Activated naive CD8-positive, alpha-beta T cell treated with anti-CD3 and anti-CD28 coated beads, Interleukin-2, amount 50 U/mL, for 24 hours (primary cell): ENCODE results near the gene GAD1.
A peak's percentile ranks its signal among the peaks of the same experiment; 100 is the strongest.

Experiments
- ATAC-seq: fragments of 150-1000 bp; cut with Tn5 transposase; one replicate; pipeline ENCODE4 v1.10.0; 2021
- DNase-seq: peaks from one replicate; pipeline ENCODE4 v3.0.0; 2021
- H3K27ac Mint-ChIP-seq: one replicate; pipeline ENCODE4 v1.8.0; 2021; ENCODE audit warnings: mild to moderate bottlenecking, mixed read lengths
- H3K27me3 Mint-ChIP-seq: one replicate; pipeline ENCODE4 v1.8.0; 2021; ENCODE audit warnings: mixed read lengths
- H3K36me3 Mint-ChIP-seq: one replicate; pipeline ENCODE4 v1.8.0; 2021; ENCODE audit warnings: low read depth, mixed read lengths
- H3K4me1 Mint-ChIP-seq: one replicate; pipeline ENCODE4 v1.8.0; 2021; ENCODE audit warnings: mixed read lengths
- H3K4me3 Mint-ChIP-seq: one replicate; pipeline ENCODE4 v1.8.0; 2021; ENCODE audit warnings: mild to moderate bottlenecking, moderate library complexity, mixed read lengths
- H3K9me3 Mint-ChIP-seq: one replicate; pipeline ENCODE4 v1.8.0; 2021; ENCODE audit warnings: mixed read lengths

Gene GAD1

DNA sequence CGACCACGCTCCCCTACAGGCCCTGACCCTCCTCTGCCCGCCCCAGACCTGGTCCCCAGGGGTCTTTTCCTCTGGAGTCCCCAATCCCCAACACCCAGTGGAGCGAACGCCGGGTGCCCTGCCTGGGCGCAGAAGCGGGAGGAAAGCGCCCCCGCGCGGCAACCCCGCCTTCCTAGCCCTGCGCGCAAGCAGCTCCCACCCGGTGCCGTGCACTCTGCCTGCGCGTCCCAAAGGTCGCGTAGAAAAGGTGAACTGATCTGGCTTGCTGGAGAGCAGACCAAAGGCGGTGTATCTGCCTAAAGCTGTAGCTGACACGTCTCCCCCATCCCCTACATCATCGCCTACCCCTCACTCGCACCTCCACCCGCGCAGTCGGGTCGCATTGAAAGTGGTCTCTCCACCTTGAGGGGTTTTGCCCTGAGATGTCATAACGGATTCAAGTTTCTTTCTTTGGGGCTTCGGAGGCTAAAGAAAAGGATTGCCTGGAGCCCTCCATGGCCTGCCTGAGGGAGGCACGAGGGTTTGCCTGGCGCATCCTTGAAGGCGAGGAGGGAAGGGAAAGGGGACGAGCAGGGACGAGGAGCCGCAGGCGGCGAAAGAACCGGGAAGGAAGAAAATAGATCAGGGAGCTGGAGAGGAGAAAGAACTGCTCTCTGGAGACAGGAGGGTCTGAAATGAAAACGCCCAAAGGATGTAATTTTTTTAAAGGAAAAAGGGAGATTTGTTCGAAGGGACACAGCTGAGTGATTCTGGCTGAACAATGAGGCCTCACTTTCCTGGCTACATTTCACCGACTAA is 5.8 kb downstream of the GAD1 start:
- Mint-ChIP-seq H3K9me3 (no peaks in the 10 kb centered on the region), H3K4me3 (peak overlapping the region; percentile 42), H3K27me3 (peaks cover 85% of the 10 kb centered on the region), H3K27ac (no peak overlapping the region), H3K4me1 (peaks cover 36% of the 10 kb centered on the region), H3K36me3 (peaks cover 2% of the 10 kb centered on the region)
- DNase-seq: peak; percentile 65
- peak; percentile 67 for ATAC-seq

GRCh38 chr2:170823088-170823897 is 6.6 kb downstream of the GAD1 start:
- peaks cover 79% of the 10 kb centered on the region for H3K27me3 Mint-ChIP-seq
- peak; percentile 12 for ATAC-seq
- no peak for DNase-seq
- peaks cover 2% of the 10 kb centered on the region for H3K36me3 Mint-ChIP-seq
- H3K4me1 Mint-ChIP-seq: peaks cover 31% of the 10 kb centered on the region
- H3K9me3 Mint-ChIP-seq: no peaks in the 10 kb centered on the region
- no peak overlapping the region for H3K27ac Mint-ChIP-seq
- peak overlapping the region; percentile 42 for H3K4me3 Mint-ChIP-seq

- Mint-ChIP-seq H3K4me1 (peaks cover 25% of the 10 kb centered on the region), H3K4me3 (no peak overlapping the region), H3K9me3 (no peaks in the 10 kb centered on the region), H3K36me3 (peaks cover 2% of the 10 kb centered on the region), H3K27me3 (peaks cover 78% of the 10 kb centered on the region), H3K27ac (no peak overlapping the region)
- no peak for ATAC-seq
- DNase-seq: no peak
Observed at GRCh38 chr2:170823898-170824215, 7.2 kb downstream of the GAD1 start.

DNA sequence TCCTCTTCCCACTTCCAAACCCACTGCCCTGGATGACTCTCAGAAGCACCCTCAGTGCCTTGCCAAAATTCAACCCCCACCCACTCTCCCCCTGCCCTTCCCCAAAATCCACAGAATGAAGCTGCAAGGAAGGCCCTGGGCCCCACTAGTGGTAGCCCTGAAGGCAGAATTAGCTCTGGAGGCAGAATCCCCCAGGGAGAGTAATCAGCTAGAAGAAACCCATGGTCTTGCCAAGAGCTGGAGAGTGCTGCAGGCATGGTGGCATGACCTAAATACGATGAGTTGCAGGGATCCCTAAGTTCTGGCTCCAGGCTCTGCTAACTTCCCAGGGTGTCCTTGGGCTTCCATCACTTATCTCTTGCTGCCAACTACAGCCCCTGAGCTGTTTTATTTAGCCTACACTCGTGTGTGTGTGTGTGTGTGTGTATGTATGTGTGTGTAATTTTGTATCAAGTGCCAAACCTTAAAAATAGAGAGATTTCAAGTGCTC is 7.9 kb downstream of the GAD1 start:
- ATAC-seq: no peak
- peaks cover 24% of the 10 kb centered on the region for H3K4me1 Mint-ChIP-seq
- H3K36me3 Mint-ChIP-seq: peaks cover 2% of the 10 kb centered on the region
- no peak overlapping the region for H3K4me3 Mint-ChIP-seq
- no peak for DNase-seq
- H3K27ac Mint-ChIP-seq: no peak overlapping the region
- peaks cover 77% of the 10 kb centered on the region for H3K27me3 Mint-ChIP-seq
- H3K9me3 Mint-ChIP-seq: no peaks in the 10 kb centered on the region

DNA sequence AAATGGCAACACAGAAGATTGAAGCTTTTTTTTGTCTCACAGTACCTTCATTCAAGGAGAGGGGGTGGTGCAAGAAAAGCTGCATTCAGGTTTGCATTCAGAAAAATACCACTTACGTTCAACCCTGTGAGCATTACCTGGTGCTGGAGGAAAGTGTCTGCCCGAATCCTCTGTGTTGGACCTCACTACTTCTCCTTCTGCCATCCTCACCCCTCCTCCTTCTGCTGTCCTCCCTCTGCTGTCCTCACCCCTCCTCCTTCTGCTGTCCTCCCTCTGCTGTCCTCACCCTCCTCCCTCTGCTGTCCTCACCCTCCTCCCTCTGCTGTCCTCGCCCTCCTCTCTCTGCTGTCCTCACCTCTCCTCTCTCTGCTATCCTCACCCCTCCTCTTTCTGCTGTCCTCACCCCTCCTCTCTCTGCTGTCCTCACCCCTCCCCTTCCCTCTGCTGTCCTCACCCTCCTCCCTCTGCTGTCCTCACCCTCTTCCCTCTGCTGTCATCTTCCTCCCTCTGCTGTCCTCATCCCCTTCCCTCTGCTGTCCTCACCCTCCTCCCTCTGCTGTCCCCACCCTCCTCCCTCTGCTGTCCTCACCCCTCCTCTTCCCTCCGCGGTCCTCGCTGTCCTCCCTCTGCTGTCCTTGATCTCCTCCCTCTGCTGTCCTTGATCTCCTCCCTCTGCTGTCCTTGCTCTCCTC is 11.3 kb downstream of the GAD1 start:
- ATAC-seq (no peak), DNase-seq (no peak)
- H3K27me3 Mint-ChIP-seq: peaks cover 56% of the 10 kb centered on the region
- no peak overlapping the region for H3K27ac Mint-ChIP-seq
- no peaks in the 10 kb centered on the region for H3K9me3 Mint-ChIP-seq
- no peaks in the 10 kb centered on the region for H3K4me1 Mint-ChIP-seq
- H3K36me3 Mint-ChIP-seq: no peaks in the 10 kb centered on the region
- no peak overlapping the region for H3K4me3 Mint-ChIP-seq

DNA sequence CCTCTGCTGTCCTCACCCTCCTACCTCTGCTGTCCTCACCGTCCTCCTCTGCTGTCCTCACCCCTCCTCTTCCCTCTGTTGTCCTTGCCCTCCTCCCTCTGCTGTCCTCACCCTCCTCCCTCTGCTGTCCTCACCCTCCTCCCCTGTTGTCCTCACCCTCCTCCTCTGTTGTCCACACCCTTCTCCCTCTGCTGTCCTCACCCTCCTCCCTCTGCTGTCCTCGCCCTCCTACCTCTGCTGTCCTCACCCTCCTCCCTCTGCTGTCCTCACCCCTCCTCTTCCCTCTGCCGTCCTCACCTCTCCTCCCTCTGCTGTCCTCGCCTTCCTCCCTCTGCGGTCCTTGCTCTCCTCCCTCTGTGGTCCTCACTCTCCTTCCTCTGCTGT is 11.8 kb downstream of the GAD1 start:
- H3K27me3 Mint-ChIP-seq: peaks cover 55% of the 10 kb centered on the region
- no peaks in the 10 kb centered on the region for H3K9me3 Mint-ChIP-seq
- H3K36me3 Mint-ChIP-seq: no peaks in the 10 kb centered on the region
- no peak for DNase-seq
- no peak for ATAC-seq
- no peaks in the 10 kb centered on the region for H3K4me1 Mint-ChIP-seq
- no peak overlapping the region for H3K27ac Mint-ChIP-seq
- H3K4me3 Mint-ChIP-seq: no peak overlapping the region

GRCh38 chr2:170829036-170829435 is 12.3 kb downstream of the GAD1 start:
- Mint-ChIP-seq H3K27ac (no peak overlapping the region), H3K9me3 (no peaks in the 10 kb centered on the region), H3K36me3 (no peaks in the 10 kb centered on the region), H3K27me3 (peaks cover 50% of the 10 kb centered on the region), H3K4me1 (no peaks in the 10 kb centered on the region), H3K4me3 (no peak overlapping the region)
- DNase-seq: no peak
- no peak for ATAC-seq

GRCh38 chr2:170830166-170830565 is 13.5 kb downstream of the GAD1 start:
- no peaks in the 10 kb centered on the region for H3K36me3 Mint-ChIP-seq
- DNase-seq: no peak

DNA sequence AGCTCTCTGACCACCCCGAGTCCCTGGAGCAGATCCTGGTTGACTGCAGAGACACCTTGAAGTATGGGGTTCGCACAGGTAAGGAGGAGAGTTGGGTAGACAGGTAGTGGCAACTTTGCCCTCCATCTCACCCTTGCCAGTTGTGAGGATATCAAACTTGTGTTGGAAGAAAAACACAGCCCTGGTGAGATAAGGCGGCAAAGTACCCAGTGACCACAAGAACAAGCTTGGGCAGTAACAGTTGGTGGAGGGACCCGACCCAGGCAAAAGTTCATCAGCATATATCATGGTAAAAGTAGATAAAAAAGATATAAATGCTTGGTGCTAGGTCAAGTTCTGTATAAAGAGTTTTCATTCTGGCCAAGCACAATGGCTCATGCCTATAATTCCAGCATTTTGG is 14.4 kb downstream of the GAD1 start:
- DNase-seq: no peak
- Mint-ChIP-seq H3K9me3 (no peaks in the 10 kb centered on the region), H3K36me3 (no peaks in the 10 kb centered on the region), H3K27me3 (peaks cover 34% of the 10 kb centered on the region), H3K4me3 (no peak overlapping the region), H3K27ac (no peak overlapping the region), H3K4me1 (no peaks in the 10 kb centered on the region)
- ATAC-seq: no peak

More at GRCh38 chr2:170830166-170830565, 13.5 kb downstream of the GAD1 start:
- H3K4me3 Mint-ChIP-seq: no peak overlapping the region
- ATAC-seq: no peak
- no peaks in the 10 kb centered on the region for H3K4me1 Mint-ChIP-seq
- H3K27me3 Mint-ChIP-seq: peaks cover 41% of the 10 kb centered on the region
- no peaks in the 10 kb centered on the region for H3K9me3 Mint-ChIP-seq
- H3K27ac Mint-ChIP-seq: no peak overlapping the region

DNA sequence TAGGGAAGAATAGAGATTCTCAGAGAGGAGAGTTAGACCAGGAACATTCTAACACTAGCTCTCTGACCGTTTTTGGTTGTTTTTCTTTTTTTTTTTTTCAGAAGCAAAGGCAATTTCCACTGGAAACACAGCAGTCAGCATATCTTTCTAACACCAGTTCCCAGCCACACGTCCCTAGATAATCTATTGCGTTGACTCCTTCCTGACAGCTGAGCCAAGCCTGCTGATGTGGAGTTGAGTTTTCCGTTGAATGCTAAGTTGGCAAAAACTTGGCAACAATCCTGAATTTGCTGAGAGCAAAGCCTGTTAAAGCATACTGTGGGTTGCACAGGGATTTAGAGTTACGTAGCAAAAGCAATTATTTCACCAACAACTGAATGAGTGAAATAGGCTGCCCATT is 19.3 kb downstream of the GAD1 start:
- Mint-ChIP-seq H3K36me3 (no peaks in the 10 kb centered on the region), H3K4me1 (no peaks in the 10 kb centered on the region), H3K27ac (no peak overlapping the region), H3K27me3 (peaks cover 8% of the 10 kb centered on the region), H3K4me3 (no peak overlapping the region), H3K9me3 (no peaks in the 10 kb centered on the region)
- ATAC-seq (no peak), DNase-seq (no peak)

- Mint-ChIP-seq H3K27ac (no peak overlapping the region), H3K9me3 (no peaks in the 10 kb centered on the region), H3K4me1 (peaks cover 31% of the 10 kb centered on the region), H3K27me3 (peaks cover 8% of the 10 kb centered on the region), H3K36me3 (no peaks in the 10 kb centered on the region), H3K4me3 (no peak overlapping the region)
- DNase-seq: no peak
- no peak for ATAC-seq
Observed at GRCh38 chr2:170840717-170841210, 24.1 kb downstream of the GAD1 start.

GRCh38 chr2:170842785-170843184 is 26.1 kb downstream of the GAD1 start:
- Mint-ChIP-seq H3K9me3 (no peaks in the 10 kb centered on the region), H3K4me3 (no peak overlapping the region), H3K27me3 (peaks cover 12% of the 10 kb centered on the region)

GRCh38 chr2:170843656-170844055 is 27.0 kb downstream of the GAD1 start:
- peak; percentile 16 for DNase-seq
- H3K9me3 Mint-ChIP-seq: no peaks in the 10 kb centered on the region
- H3K27ac Mint-ChIP-seq: peak overlapping the region; percentile 73
- H3K27me3 Mint-ChIP-seq: peaks cover 9% of the 10 kb centered on the region
- peak overlapping the region; percentile 54 for H3K4me3 Mint-ChIP-seq
- ATAC-seq: peak; percentile 92
- peaks cover 31% of the 10 kb centered on the region for H3K4me1 Mint-ChIP-seq
- H3K36me3 Mint-ChIP-seq: no peaks in the 10 kb centered on the region

More at GRCh38 chr2:170842785-170843184, 26.1 kb downstream of the GAD1 start:
- Mint-ChIP-seq H3K36me3 (no peaks in the 10 kb centered on the region), H3K4me1 (peaks cover 31% of the 10 kb centered on the region), H3K27ac (no peak overlapping the region)
- no peak for ATAC-seq
- no peak for DNase-seq

GRCh38 chr2:170845343-170845742 is 28.7 kb downstream of the GAD1 start:
- H3K27ac Mint-ChIP-seq: no peak overlapping the region

More at GRCh38 chr2:170845343-170845742, 28.7 kb downstream of the GAD1 start:
- H3K4me3 Mint-ChIP-seq: no peak overlapping the region
- H3K9me3 Mint-ChIP-seq: no peaks in the 10 kb centered on the region
- peak; percentile 44 for DNase-seq
- peaks cover 9% of the 10 kb centered on the region for H3K27me3 Mint-ChIP-seq
- H3K36me3 Mint-ChIP-seq: no peaks in the 10 kb centered on the region
- ATAC-seq: no peak
- peaks cover 31% of the 10 kb centered on the region for H3K4me1 Mint-ChIP-seq
